ENCODE results near the gene PHLDB1. TPM values are rescaled to one million over a fixed set of nuclear protein-coding genes. Genes with fewer than 3 reads are reported as not detected.

The PHLDB1 gene
- total and polyA plus RNA-seq, 2 donors (not counting 3 experiments of a cell fraction or from before 2014, with no cell fraction given): 99.7 to 183 TPM

DNA sequence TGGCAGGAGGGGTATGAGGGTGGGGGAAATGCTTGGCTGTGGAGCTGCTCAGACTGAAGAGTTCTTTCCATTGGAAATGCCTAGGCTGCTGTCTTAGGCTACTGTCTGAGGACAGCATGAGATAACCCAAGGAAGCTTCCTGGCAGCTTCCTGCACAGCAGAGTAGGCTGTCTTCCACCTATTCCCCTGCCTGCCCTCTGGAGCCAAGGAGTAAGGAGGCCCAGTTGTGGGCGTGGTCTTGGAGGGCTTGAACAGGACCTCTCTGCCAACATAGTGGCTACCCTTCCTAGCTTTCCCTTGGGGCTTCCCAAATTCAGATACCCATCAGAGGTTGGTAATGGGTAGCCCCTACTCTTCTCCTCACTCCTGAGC is 25.9 kb downstream of the PHLDB1 start:
- ChIA-PET CTCF (interaction anchor here (1.4 to 3.2 kb wide), 3 partner anchors 11 to 39 kb away, joined by 3 to 11 read pairs (median 7); partner anchors contain the start of gene PHLDB1), POLR2A (no interaction called here)
- no peak overlapping the region for H3K4me3 ChIP-seq (replicated peaks in 1 of 3; ENCODE audit: insufficient read depth in 1 of 3, low read depth in 1 of 3, low read length in 3 of 3)
- H3K27ac ChIP-seq (ENCODE audit: insufficient read depth, low read depth, low read length): no peak overlapping the region
- intact Hi-C loops (cut with micrococcal nuclease): no loop called here
- dilution Hi-C loops (cut with MboI; ENCODE audit: extremely low pct_ligation_motif_present, low sequenced_read_pairs): no loop called here
- no peaks in the 10 kb centered on the region for H3K27me3 ChIP-seq (ENCODE audit: control insufficient read depth in 2 of 2, insufficient read depth in 2 of 2, low read length in 2 of 2)
- TF ChIP-seq, protein P1, sequence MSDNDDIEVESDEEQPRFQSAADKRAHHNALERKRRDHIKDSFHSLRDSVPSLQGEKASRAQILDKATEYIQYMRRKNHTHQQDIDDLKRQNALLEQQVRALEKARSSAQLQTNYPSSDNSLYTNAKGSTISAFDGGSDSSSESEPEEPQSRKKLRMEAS (IDR thresholded peaks at IDR 0.05; ENCODE audit: insufficient read depth, insufficient read length): no peak
- TF ChIP-seq JUN (IDR thresholded peaks at IDR 0.05; ENCODE audit: borderline replicate concordance, insufficient read depth, insufficient read length, low read depth) (no peak), POLR2AphosphoS5 (IDR thresholded peaks at IDR 0.05; ENCODE audit: insufficient read depth, low read depth, low read length) (no peak), FOS (IDR thresholded peaks at IDR 0.05; ENCODE audit: borderline replicate concordance, insufficient read depth, low read length) (no peak), MYC (IDR thresholded peaks at IDR 0.05; ENCODE audit: low read depth, low read length) (no peak), GATA2 (IDR thresholded peaks at IDR 0.05; ENCODE audit: insufficient read depth, insufficient read length, low read depth, low read length) (no peak)
- peaks cover 19% of the 10 kb centered on the region for H3K79me2 ChIP-seq (ENCODE audit: control insufficient read depth, insufficient read depth, low read length)
- H3K9me1 ChIP-seq (replicated peaks; ENCODE audit: control insufficient read depth, extremely low read depth, insufficient read depth, low read length): no peaks in the 10 kb centered on the region
- BruUV-seq (replicated peaks): no TSS peak
- no peak overlapping the region for H3K4me2 ChIP-seq (ENCODE audit: insufficient read depth, low read length)
- no peaks in the 10 kb centered on the region for H4K20me1 ChIP-seq (replicated peaks; ENCODE audit: control insufficient read depth, extremely low read depth, insufficient read depth, low read length)
- no peak for DNase-seq (ENCODE audit: low read depth, low spot score)
- no peak overlapping the region for H3K9ac ChIP-seq (replicated peaks; ENCODE audit: extremely low read depth, insufficient read depth, low read length)
- H3K9me3 ChIP-seq (replicated peaks; ENCODE audit: control insufficient read depth, insufficient read depth, low read length): no peaks in the 10 kb centered on the region
- H3K4me1 ChIP-seq (ENCODE audit: control insufficient read depth, extremely low read depth, insufficient read depth, low read length): no peaks in the 10 kb centered on the region
- H3K36me3 ChIP-seq (ENCODE audit: control insufficient read depth in 2 of 2, extremely low read depth in 1 of 2, insufficient read depth in 2 of 2, low read length in 2 of 2): peaks cover 35 to 49% of the 10 kb centered on the region in 2 experiments
- no peak for FAIRE-seq
- H2AFZ ChIP-seq (ENCODE audit: low read depth, low read length): no peak overlapping the region

DNA sequence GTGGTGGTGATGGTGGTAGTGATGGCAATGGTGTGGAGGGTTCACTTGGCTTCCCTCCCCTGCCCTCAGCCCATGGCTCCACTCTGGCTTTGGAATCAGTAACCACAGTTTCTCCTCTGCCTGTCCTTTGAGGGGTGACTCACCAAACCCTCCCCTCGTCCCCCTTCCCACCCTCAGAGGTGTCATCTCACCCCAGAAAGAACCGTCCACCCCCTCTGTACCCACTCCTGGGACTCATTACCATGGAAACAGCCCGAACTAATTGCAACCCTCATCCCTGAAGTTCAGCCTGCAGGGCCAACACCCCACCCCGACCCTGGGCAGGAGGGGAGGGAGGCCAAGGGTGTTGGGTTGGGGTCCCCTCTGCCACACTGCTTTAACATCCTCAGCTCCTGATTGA is 26.6 kb downstream of the PHLDB1 start:
- Histone ChIP-seq H3K36me3 (ENCODE audit: control insufficient read depth in 2 of 2, extremely low read depth in 1 of 2, insufficient read depth in 2 of 2, low read length in 2 of 2) (peaks cover 35 to 52% of the 10 kb centered on the region in 2 experiments), H3K4me1 (ENCODE audit: control insufficient read depth, extremely low read depth, insufficient read depth, low read length) (no peaks in the 10 kb centered on the region), H3K9ac (replicated peaks; ENCODE audit: extremely low read depth, insufficient read depth, low read length) (no peak overlapping the region), H3K79me2 (ENCODE audit: control insufficient read depth, insufficient read depth, low read length) (peaks cover 12% of the 10 kb centered on the region), H2AFZ (ENCODE audit: low read depth, low read length) (no peak overlapping the region), H3K27ac (ENCODE audit: insufficient read depth, low read depth, low read length) (no peak overlapping the region), H3K27me3 (ENCODE audit: control insufficient read depth in 2 of 2, insufficient read depth in 2 of 2, low read length in 2 of 2) (no peaks in the 10 kb centered on the region), H3K9me1 (replicated peaks; ENCODE audit: control insufficient read depth, extremely low read depth, insufficient read depth, low read length) (no peaks in the 10 kb centered on the region), H4K20me1 (replicated peaks; ENCODE audit: control insufficient read depth, extremely low read depth, insufficient read depth, low read length) (no peaks in the 10 kb centered on the region), H3K4me3 (replicated peaks in 1 of 3; ENCODE audit: insufficient read depth in 1 of 3, low read depth in 1 of 3, low read length in 3 of 3) (no peak overlapping the region), H3K9me3 (replicated peaks; ENCODE audit: control insufficient read depth, insufficient read depth, low read length) (no peaks in the 10 kb centered on the region), H3K4me2 (ENCODE audit: insufficient read depth, low read length) (no peak overlapping the region)
- no TSS peak for BruUV-seq (replicated peaks)
- ChIA-PET POLR2A (no interaction called here), CTCF (interaction anchor here (0.9 to 2.3 kb wide), 2 partner anchors 21 to 26 kb away, joined by 4 to 7 read pairs; partner anchors contain the start of gene PHLDB1)
- FAIRE-seq (no peak), DNase-seq (ENCODE audit: low read depth, low spot score) (no peak)
- intact Hi-C loops (cut with micrococcal nuclease): loop anchor here (2.0 kb wide), 1 partner anchor 23 kb away; no protein-coding TSS in a partner anchor
- TF ChIP-seq, protein P1 (IDR thresholded peaks at IDR 0.05; ENCODE audit: insufficient read depth, insufficient read length): no peak
- TF ChIP-seq MYC (IDR thresholded peaks at IDR 0.05; ENCODE audit: low read depth, low read length): no peak
- TF ChIP-seq FOS (IDR thresholded peaks at IDR 0.05; ENCODE audit: borderline replicate concordance, insufficient read depth, low read length): no peak
- no peak for TF ChIP-seq GATA2 (IDR thresholded peaks at IDR 0.05; ENCODE audit: insufficient read depth, insufficient read length, low read depth, low read length)
- no peak for TF ChIP-seq POLR2A (IDR thresholded peaks at IDR 0.05; ENCODE audit: low read depth, low read length)
- TF ChIP-seq EZH2 (IDR thresholded peaks at IDR 0.05; ENCODE audit: borderline replicate concordance, low read depth, low read length, severe bottlenecking): no peak
- dilution Hi-C loops (cut with MboI; ENCODE audit: extremely low pct_ligation_motif_present, low sequenced_read_pairs): no loop called here
